Measurements from ENCODE around the gene THUMPD3. TPM values are rescaled to one million over a fixed set of nuclear protein-coding genes. Genes with fewer than 3 reads are reported as not detected.

Gene THUMPD3
- polyA plus RNA-seq, 1 experiment: 49.8 TPM

DNA sequence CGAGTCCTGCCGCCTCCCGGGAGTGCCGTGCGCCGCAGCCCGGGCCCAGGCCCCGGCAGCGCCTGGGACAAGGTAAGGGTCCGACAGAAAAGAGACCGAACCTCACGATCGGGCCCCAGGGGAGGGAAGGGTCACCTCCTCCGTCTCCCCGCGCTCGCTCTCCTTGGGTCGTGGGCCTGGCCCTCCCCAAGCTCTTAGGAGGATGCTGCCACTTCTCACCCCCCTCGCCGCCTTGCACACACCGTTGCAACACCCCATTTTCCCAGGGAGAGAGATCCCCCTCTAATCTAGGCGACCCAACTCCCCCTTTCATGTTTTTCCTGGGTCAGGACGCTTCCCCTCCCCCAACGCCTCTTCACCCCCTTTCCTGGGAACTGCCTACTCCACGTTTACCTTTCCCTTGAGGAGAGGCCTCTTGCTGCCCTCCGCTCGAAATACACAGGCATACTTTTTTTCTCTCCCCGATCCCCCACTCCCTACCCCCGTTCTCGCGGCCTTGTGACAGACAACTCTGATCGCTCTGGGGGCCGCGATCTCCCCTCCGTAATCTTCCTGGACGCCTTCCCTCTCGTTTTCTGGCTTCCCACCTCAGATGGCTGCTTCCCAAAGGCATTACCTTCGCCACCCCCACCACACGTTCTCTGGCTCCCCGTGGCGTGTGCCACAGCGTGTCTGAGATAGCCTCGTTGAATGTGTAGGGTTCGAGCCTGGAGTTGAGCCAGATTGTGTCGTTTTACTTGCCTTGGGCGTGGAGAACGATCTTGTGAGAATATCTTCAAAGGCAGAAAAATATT, 35.2 kb downstream of the THUMPD3 start:
- POLR2A ChIA-PET: interaction anchor here (0.7 to 4.1 kb wide), 10 partner anchors 10 to 1140 kb away, joined by 3 to 57 read pairs (median 7); partner anchors contain the start of gene MTMR14
- TF ChIP-seq, protein P1, sequence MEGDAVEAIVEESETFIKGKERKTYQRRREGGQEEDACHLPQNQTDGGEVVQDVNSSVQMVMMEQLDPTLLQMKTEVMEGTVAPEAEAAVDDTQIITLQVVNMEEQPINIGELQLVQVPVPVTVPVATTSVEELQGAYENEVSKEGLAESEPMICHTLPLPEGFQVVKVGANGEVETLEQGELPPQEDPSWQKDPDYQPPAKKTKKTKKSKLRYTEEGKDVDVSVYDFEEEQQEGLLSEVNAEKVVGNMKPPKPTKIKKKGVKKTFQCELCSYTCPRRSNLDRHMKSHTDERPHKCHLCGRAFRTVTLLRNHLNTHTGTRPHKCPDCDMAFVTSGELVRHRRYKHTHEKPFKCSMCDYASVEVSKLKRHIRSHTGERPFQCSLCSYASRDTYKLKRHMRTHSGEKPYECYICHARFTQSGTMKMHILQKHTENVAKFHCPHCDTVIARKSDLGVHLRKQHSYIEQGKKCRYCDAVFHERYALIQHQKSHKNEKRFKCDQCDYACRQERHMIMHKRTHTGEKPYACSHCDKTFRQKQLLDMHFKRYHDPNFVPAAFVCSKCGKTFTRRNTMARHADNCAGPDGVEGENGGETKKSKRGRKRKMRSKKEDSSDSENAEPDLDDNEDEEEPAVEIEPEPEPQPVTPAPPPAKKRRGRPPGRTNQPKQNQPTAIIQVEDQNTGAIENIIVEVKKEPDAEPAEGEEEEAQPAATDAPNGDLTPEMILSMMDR (IDR thresholded peaks at IDR 0.05; ENCODE audit: low read depth, low read length): no peak
- no peaks in the 10 kb centered on the region for H3K27me3 ChIP-seq (ENCODE audit: control insufficient read depth, insufficient read depth, low read length)
- no peaks in the 10 kb centered on the region for H3K9me3 ChIP-seq (ENCODE audit: control insufficient read depth, insufficient read depth, low read length)
- DNase-seq (ENCODE audit: low read depth, low spot score): no peak
- peak overlapping the region; percentile 99 for H3K27ac ChIP-seq (ENCODE audit: low read depth, low read length)
- H3K4me3 ChIP-seq (ENCODE audit: low read depth, low read length): peak overlapping the region; percentile 97
- CTCF ChIA-PET: no interaction called here

DNA sequence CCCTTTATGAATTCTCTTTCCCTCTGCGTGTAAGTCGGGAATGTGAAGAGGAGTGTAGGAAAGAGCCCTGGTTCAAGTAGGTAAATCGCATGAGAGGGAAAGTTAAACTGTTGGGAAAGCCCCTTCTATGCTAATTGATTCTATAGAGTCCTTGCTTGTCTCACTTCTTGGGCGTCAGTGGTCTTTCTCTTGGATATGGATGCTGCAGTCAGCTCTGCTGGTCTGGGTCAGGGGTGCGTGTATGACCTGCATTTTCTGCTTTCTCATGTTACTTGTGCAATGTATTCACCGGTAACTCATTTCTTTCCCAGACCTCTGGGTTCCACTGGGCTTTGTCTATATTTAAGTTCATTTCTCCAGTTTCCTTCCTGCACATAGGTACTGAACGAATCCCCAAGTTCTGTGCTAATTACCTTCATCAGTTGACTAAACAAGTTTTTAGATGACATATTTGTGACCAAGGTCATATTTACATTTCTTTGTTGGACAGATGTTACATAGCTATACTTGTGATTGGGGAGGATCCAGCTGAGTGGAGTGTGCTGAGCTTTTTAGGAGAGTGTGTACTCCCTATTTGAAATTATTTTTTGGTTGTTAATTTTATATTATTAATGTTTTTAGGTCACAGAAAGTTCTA, 36.0 kb downstream of the THUMPD3 start:
- CTCF ChIA-PET: interaction anchor here (0.8 to 1.9 kb wide), 3 partner anchors 22 to 44 kb away, joined by 3 to 5 read pairs (median 4); no protein-coding TSS in a partner anchor
- POLR2A ChIA-PET: interaction anchor here (0.7 to 2.3 kb wide), 4 partner anchors 17 to 43 kb away, joined by 3 to 16 read pairs (median 4); partner anchors contain the start of gene THUMPD3
- DNase-seq (ENCODE audit: low read depth, low spot score): no peak
- no peaks in the 10 kb centered on the region for H3K9me3 ChIP-seq (ENCODE audit: control insufficient read depth, insufficient read depth, low read length)
- H3K27me3 ChIP-seq (ENCODE audit: control insufficient read depth, insufficient read depth, low read length): no peaks in the 10 kb centered on the region
- TF ChIP-seq, protein P1 (IDR thresholded peaks at IDR 0.05; ENCODE audit: low read depth, low read length): no peak
- H3K27ac ChIP-seq (ENCODE audit: low read depth, low read length): peak overlapping the region; percentile 99
- peak overlapping the region; percentile 97 for H3K4me3 ChIP-seq (ENCODE audit: low read depth, low read length)

DNA sequence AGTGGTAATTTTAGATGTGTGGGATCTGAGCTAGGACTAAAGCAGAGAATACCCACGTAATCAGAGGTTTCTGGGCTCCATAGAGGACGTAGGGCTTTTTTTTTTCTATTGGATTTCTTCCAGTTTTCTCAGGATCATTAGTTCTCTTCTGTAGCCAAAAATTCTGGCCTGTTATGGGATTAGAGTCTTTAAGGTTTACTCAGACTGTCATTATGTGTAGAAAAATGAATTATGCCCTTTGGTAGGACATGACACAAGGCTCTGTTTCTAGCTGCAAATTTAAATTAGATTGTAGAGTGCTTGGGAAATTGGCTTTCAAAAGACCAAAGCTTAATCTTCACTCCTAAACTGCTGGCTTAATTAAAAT, 36.5 kb downstream of the THUMPD3 start:
- no peaks in the 10 kb centered on the region for H3K9me3 ChIP-seq (ENCODE audit: control insufficient read depth, insufficient read depth, low read length)
- peak overlapping the region; percentile 99 for H3K27ac ChIP-seq (ENCODE audit: low read depth, low read length)
- POLR2A ChIA-PET: interaction anchor here (0.6 to 2.3 kb wide), 5 partner anchors 17 to 550 kb away, joined by 3 to 16 read pairs (median 4); partner anchors contain the start of gene THUMPD3
- peak overlapping the region; percentile 97 for H3K4me3 ChIP-seq (ENCODE audit: low read depth, low read length)
- no peaks in the 10 kb centered on the region for H3K27me3 ChIP-seq (ENCODE audit: control insufficient read depth, insufficient read depth, low read length)
- TF ChIP-seq, protein P1 (IDR thresholded peaks at IDR 0.05; ENCODE audit: low read depth, low read length): no peak
- DNase-seq (ENCODE audit: low read depth, low spot score): no peak
- CTCF ChIA-PET: interaction anchor here (0.8 to 1.9 kb wide), 5 partner anchors 21 to 105 kb away, joined by 3 to 5 read pairs (median 3); no protein-coding TSS in a partner anchor

DNA sequence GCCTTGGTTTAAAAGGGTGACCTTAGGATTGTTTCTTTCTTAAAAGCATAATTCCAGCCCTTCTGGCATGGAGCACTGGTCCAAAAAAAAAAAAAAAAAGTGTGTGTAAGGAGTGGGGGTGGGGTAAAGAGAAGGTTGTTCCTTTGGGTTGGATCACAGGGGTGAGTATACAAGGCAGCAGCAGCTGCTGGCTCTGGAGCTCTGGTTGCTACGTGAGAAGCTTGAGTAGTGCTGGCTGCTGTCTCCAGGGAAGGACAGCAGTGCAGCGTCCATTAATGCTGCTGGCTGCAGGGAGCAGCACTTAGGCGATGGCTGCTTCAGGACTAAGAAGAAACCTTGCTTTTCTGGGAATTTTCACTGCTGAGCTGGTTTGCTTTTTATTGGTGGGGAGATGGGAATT, 36.9 kb downstream of the THUMPD3 start:
- Histone ChIP-seq H3K27me3 (ENCODE audit: control insufficient read depth, insufficient read depth, low read length) (no peaks in the 10 kb centered on the region), H3K9me3 (ENCODE audit: control insufficient read depth, insufficient read depth, low read length) (no peaks in the 10 kb centered on the region), H3K4me3 (ENCODE audit: low read depth, low read length) (peak overlapping the region; percentile 97), H3K27ac (ENCODE audit: low read depth, low read length) (no peak overlapping the region)
- ChIA-PET CTCF (interaction anchor here (0.8 to 1.9 kb wide), 5 partner anchors 21 to 104 kb away, joined by 3 to 5 read pairs (median 3); no protein-coding TSS in a partner anchor), POLR2A (interaction anchor here (0.6 to 2.3 kb wide), 7 partner anchors 16 to 941 kb away, joined by 3 to 16 read pairs (median 4); partner anchors contain the start of gene THUMPD3)
- peak; percentile 92 for DNase-seq (ENCODE audit: low read depth, low spot score)
- TF ChIP-seq, protein P1 (IDR thresholded peaks at IDR 0.05; ENCODE audit: low read depth, low read length): peak; percentile 33
